Erythroblast (primary cell): ENCODE measurements around the gene CAVIN1.

ENCODE experiments used
- GATA1 ChIP-seq: IDR thresholded peaks from 2 replicates; pipeline ENCODE4 v1.6.1; 2011; ENCODE audit warnings: low read depth, mild to moderate bottlenecking, control low read depth, low read length, moderate library complexity
- POLR2A ChIP-seq: IDR thresholded peaks from 2 replicates; pipeline ENCODE4 v1.6.1; 2011; ENCODE audit warnings: mild to moderate bottlenecking, low read length

DNA sequence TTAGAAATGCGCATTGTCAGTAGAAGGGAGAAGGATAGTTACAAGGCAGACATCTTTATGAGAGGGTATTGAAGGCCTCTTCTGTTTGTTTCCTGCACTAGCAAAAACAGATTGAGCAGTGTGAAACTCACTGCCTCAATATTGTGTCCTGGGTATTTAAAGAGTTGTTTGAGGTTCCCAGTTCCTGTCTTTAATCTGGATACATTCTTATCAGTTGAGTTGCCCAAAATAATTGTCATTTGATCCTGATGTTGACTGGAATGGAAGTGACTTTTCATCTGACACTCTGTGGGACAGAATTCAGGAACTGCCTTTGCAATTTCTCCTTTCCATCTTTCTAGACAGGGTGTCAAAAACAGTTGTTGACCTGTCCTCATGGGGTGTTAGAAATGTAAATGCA is 37.3 kb upstream of the CAVIN1 start:
- TF ChIP-seq POLR2A = no peak
- no peak for TF ChIP-seq GATA1
